ENCODE data around the gene LEKR1. TPM values are rescaled to one million over a fixed set of nuclear protein-coding genes. Genes with fewer than 3 reads are reported as not detected.
"Not testable (repeated sequence)": the region's sequence is repeated elsewhere in the genome, so short reads cannot be mapped to it uniquely, and the experiment has no call there.

Gene LEKR1
- total RNA-seq, 1 experiment from 2014 or later, result not detected

DNA sequence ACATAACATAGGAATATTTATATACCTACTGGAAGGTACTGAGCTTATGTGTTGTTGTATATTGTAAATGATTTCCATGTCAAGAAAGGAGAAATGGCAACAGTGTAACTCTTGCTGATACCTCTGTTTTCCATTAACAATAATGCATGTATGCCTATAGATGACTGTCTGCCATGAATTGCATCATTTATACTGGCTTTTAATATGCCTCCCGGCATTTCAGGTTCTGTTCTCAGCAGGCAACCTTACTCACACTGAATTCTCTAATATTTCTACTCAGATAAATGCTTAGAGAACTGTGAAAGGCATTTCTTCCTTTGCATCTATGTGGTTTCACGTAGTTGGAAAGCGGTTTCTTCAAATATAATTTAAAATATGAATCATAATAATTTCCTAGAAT is 41.8 kb downstream of the LEKR1 start:
- no peak for DNase-seq (ENCODE audit: low read depth, low spot score)
- in situ Hi-C loops (cut with HindIII; ENCODE audit: low pct_unique_long_range_greater_than_20kb, low sequenced_read_pairs), result no loop called here

DNA sequence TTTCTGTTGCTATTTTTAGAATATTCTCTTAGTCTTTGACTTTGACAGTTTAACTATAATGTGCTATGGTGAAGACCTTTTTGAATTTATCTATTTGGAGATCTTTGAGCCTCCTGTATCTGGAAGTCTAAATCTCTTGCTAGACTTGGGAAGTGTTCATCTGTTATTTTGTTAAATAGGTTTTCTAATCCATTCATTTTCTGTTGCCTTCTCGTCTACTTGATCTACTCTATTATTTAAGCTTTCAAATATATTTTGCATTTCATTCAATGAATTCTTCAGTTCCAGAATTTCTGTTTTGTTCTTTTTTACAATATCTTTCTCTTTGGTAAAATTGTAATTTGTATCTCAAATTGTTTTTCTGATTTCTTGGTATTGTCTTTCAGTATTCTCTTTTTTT is 47.8 kb downstream of the LEKR1 start:
- DNase-seq (ENCODE audit: low read depth, low spot score), result no peak
- in situ Hi-C loops (cut with HindIII; ENCODE audit: low pct_unique_long_range_greater_than_20kb, low sequenced_read_pairs), result no loop called here

DNA sequence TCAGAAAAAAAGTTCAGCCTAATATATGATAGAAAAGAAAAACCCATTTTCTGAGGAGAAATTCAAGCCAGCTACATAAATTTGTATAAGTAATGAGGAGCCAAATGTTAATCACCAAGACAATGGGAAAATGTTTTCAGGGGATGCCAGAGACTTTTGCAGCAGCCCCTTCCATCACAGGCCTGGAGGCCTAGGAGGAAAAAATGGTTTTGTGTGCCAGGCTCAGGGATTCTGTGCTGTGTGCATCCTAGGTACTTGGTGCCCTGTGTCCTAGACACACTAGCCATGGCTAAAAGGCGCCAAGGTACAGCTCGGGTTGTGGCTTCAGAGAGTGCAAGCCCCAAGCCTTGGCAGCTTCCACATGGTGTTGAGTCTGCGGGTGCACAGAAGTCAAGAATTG is 53.3 kb downstream of the LEKR1 start:
- in situ Hi-C loops (cut with HindIII; ENCODE audit: low pct_unique_long_range_greater_than_20kb, low sequenced_read_pairs); DNase-seq (ENCODE audit: low read depth, low spot score): not testable (repeated sequence)

DNA sequence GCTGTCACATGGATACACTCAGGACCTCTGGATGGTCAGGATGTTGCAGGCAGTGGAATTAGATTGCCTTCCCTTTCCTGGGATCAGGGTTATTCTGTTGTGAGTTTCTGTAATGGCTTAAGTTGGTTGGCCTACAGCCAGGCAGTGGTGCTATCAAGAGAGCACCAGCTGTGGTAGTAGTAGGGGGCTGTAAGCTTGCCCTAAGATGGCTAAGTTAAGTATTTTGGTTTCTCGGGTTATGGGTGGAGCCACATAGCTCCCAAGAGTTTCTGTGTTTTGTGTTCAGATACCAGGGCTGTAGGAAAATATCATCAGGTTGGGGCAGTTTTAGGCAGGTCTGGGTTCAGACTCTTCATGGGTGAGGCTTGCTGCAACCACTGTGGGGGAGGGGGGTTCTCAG is 59.6 kb downstream of the LEKR1 start:
- no peak for DNase-seq (ENCODE audit: low read depth, low spot score)
- in situ Hi-C loops (cut with HindIII; ENCODE audit: low pct_unique_long_range_greater_than_20kb, low sequenced_read_pairs), result no loop called here

DNA sequence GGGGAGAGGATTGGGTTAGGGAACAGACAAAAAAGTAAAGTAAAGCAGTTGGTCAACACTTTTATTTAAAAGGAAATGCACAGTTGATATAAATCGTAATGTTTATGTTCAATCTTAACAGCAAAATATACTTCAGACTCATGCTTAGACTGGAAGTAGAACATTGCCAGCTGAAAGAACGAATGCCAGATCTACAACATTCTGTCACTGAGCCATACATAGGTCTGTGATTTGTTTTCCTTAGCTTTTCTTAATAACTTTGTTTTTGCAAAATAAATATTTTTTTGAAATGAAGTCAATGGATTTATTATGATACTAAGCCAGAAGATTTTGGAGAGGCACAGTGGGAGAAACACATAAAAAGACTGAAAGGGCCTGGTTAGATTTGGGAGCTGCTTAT is 62.0 kb downstream of the LEKR1 start:
- no peak for DNase-seq (ENCODE audit: low read depth, low spot score)
- in situ Hi-C loops (cut with HindIII; ENCODE audit: low pct_unique_long_range_greater_than_20kb, low sequenced_read_pairs), result no loop called here

DNA sequence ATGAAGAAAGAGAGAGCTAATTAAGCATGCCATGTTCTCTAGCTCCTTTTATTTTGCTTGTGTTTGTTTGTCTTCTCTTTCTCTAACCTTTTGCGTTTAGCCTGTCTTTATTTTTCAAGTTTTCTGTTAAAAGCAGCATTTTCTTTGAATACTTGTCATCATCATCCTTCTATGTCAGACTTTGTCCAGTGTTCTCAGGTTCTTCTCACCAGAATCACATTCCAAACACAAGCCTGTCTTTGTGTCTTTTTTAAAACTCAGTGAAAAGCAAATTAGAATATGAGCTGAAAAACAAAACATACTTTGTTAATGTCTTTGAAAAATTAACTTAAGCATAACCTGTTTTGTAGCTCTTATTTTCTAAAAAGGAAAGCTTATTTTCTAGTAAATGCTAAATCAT is 62.4 kb downstream of the LEKR1 start:
- peak; percentile 44 for DNase-seq (ENCODE audit: low read depth, low spot score)
- in situ Hi-C loops (cut with HindIII; ENCODE audit: low pct_unique_long_range_greater_than_20kb, low sequenced_read_pairs), result no loop called here

DNA sequence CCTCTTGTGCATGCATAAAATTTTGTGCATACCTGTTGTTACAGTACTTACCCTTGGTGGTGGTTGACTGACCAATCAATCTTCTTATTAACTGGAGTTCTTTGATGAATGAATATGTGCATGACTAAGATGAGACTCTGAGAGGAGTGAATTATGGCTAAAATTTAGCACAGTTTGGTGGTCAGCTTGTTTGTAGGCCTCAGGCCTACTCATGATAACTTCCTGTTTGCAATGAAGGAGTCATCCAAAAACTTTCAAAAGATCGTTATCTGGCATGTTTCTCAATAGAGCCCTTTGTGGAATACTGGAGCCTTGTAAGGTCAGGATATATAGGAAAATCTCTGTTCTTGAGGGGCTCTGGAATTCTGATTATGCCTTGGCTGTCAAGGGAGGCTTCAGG is 66.5 kb downstream of the LEKR1 start:
- peak; percentile 84 for DNase-seq (ENCODE audit: low read depth, low spot score)
- in situ Hi-C loops (cut with HindIII; ENCODE audit: low pct_unique_long_range_greater_than_20kb, low sequenced_read_pairs), result no loop called here

DNA sequence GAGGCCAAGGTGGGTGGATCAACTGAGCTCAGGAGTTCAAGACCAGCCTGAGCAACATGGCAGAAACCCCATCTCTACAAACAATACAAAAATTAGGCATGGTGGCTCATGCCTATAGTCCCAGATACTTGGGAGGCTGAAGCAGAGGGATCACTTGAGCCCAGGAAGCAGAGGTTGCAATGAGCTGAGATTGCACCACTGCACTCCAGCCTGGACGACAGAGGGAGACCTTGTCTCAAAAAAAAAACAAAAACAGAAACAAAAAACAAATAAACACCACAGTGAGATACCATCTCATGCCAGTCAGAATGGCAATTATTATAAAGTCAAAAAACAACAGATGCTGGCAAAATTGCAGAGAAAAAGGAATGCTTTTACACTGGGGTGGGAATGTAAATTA is 69.2 kb downstream of the LEKR1 start:
- in situ Hi-C loops (cut with HindIII; ENCODE audit: low pct_unique_long_range_greater_than_20kb, low sequenced_read_pairs); DNase-seq (ENCODE audit: low read depth, low spot score): not testable (repeated sequence)

DNA sequence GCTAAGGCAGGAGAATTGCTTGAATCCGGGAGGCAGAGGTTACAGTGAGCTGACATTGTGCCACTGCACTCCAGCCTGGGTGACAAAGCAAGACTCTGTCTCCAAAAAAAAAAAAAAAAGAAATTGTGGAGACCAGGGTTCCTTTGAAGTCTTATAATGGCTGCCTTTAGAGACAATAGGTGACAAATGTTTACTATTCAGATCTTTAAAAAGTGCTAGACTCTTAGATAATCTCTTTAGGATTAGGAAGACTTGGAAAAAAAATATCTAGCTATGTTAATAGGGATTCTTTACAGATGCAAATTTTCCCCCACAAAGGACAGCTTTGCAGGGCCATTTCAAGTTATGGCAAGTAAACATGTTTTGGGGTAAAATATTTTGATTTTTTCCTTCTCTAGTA is 71.7 kb downstream of the LEKR1 start:
- DNase-seq (ENCODE audit: low read depth, low spot score); in situ Hi-C loops (cut with HindIII; ENCODE audit: low pct_unique_long_range_greater_than_20kb, low sequenced_read_pairs): not testable (repeated sequence)

DNA sequence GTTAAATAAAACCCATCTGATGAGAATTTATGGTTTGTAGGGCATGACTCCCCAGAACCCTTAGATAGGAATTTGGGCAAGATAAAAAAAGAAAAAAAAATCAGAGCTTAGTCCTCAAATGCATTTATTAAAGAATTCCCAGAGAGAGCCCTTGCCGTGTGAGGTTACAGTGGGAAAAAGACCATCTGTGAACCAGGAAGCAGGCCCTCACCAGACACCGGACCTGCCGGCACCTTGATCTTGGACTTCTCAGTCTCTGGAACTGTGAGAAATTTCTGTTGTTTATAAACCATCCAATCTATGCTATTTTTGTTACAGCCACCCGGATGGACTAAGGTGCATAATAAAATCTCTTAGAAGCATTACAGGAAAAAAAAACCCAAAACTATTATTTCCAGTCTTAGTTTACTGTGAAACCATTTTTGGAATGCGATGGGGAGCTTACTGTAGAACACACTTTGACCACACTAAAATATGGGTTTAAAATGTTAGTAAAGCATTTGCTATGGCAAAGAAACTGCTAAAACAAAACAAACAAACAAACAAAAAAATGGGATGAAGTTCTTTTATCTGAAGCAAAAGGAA is 72.2 kb downstream of the LEKR1 start:
- DNase-seq (ENCODE audit: low read depth, low spot score), result no peak
- in situ Hi-C loops (cut with HindIII; ENCODE audit: low pct_unique_long_range_greater_than_20kb, low sequenced_read_pairs), result no loop called here

DNA sequence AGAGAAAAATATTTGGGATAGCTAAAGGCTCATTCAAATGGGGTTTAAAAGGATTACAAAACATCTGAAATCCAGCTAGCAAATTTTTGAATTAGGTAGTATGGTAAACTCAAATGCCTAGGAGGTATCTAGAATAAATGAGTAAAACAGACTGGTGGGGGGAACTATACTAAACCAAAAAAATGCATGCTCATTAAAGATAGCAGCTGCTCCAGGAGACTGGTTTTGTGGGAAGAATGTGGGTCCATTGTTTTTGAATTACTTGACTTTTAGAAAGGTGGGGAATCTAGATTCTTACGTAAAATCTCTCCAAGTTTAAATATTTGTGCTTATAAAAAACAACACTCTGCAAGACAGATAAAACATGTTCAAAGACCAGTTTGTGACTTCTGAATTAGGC is 73.8 kb downstream of the LEKR1 start:
- DNase-seq (ENCODE audit: low read depth, low spot score), result no peak

DNA sequence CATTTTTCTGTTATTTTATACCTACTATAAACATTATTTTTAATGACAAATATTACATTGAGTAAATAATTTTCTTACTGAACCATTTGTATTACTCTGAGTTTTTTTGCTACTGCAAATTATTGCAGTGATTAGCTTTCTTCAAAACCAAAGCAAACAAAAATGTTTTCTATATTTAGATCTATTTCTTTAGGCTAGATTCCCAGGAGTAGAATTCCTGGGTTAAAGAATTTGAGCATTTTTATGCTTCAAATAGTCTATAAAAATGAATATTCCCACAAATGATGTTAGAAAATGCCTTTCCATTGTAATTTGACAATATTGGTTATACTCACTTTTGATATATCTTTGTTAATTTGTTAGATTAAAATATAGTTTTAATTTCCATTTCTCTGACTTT is 76.8 kb downstream of the LEKR1 start:
- in situ Hi-C loops (cut with HindIII; ENCODE audit: low pct_unique_long_range_greater_than_20kb, low sequenced_read_pairs), result no loop called here
- DNase-seq (ENCODE audit: low read depth, low spot score), result no peak

More for the DNA sequence above, 73.8 kb downstream of the LEKR1 start:
- in situ Hi-C loops (cut with HindIII; ENCODE audit: low pct_unique_long_range_greater_than_20kb, low sequenced_read_pairs), result no loop called here

DNA sequence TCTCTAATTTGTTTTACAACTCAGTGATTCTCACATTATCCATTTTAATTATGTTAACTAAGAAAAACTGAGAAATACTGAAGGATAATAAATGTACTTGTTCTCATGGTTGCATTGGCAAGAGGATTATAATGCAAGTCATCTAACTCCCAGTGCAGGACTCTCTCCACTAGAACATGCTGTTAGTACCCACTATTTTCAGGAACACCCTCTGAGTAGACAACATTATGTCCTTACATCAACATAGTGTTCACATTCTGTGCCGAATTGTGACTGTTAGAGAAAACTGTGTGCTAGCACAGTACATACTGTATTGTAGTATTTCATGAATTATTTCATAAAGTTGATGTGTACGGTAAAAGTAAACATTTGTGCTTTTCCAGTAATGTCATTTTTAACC is 80.1 kb downstream of the LEKR1 start:
- in situ Hi-C loops (cut with HindIII; ENCODE audit: low pct_unique_long_range_greater_than_20kb, low sequenced_read_pairs), result no loop called here

DNA sequence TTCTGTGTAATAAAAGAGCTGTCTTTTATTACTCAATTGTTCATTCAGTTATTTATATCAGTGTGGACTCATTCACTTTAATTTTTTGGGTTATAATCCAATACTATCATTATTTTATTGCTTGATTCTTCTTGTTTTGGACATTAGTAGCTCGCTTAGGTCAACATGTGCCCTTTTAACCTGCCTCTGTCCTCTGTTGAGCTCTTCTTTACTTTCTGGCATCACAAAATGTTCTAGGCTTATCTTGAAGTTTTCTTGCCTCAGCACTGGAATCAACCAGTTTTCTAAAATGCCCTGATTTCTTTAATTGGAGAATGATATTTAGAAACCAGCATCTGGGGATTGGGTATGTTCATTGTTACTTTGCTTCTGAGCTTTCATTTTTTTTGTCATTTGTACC is 82.2 kb downstream of the LEKR1 start:
- no peak for DNase-seq (ENCODE audit: low read depth, low spot score)
- in situ Hi-C loops (cut with HindIII; ENCODE audit: low pct_unique_long_range_greater_than_20kb, low sequenced_read_pairs), result no loop called here

More for the DNA sequence above, 80.1 kb downstream of the LEKR1 start:
- no peak for DNase-seq (ENCODE audit: low read depth, low spot score)

DNA sequence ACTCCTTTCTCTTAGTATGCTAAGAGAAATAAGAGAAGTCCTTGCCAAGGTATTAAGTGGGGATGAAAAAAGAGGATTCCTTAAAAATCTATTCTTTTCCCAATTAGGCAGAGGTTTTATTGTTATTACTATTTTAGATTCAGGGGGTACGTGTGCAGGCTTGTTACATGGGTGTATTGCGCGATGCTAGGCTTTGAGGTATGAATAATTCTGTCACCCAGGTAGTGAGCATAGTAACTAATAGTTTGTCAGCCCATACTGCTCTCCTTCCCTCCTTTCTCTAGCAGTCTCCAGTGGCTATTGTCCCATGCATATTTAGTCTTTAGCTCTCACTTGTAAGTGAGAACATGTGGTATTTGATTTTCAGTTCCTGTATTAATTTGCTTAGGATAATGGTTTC is 83.9 kb downstream of the LEKR1 start:
- in situ Hi-C loops (cut with HindIII; ENCODE audit: low pct_unique_long_range_greater_than_20kb, low sequenced_read_pairs), result no loop called here
- DNase-seq (ENCODE audit: low read depth, low spot score), result no peak

DNA sequence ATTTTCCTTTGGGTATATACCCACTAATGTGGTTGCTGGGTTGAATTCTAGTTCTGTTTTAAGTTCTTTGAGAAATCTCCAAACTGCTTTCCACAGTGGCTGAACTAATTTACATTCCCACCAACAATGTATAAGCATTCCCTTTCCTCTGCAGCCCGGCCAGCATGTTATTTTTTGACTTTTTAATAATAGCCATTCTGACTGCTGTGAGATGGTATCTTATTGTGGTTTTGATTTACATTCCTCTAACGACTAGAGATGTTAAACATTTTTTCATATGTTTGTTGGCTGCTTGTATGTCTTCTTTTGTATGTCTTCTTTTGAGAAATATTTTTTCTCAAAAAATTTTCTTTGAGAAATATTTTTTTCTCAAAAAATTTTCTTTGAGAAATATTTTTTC is 84.7 kb downstream of the LEKR1 start:
- in situ Hi-C loops (cut with HindIII; ENCODE audit: low pct_unique_long_range_greater_than_20kb, low sequenced_read_pairs); DNase-seq (ENCODE audit: low read depth, low spot score): not testable (repeated sequence)

DNA sequence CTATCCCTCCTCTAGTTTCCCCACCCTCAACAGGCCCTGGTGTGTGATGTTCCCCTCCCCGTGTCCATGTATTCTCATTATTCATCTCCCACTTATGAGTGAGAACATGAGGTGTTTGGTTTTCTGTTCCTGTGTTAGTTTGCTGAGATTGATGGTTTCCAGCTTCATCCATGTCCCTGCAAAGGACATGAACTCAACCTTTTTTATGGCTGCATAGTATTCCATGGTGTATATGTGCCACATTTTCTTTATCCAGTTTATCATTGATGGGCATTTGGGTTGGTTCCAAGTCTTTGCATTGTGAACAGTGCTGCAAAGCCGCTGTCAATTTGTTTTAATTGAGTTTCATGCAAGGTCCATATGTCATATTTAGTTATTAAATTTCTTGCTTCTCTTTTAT is 88.1 kb downstream of the LEKR1 start:
- in situ Hi-C loops (cut with HindIII; ENCODE audit: low pct_unique_long_range_greater_than_20kb, low sequenced_read_pairs); DNase-seq (ENCODE audit: low read depth, low spot score): not testable (repeated sequence)

DNA sequence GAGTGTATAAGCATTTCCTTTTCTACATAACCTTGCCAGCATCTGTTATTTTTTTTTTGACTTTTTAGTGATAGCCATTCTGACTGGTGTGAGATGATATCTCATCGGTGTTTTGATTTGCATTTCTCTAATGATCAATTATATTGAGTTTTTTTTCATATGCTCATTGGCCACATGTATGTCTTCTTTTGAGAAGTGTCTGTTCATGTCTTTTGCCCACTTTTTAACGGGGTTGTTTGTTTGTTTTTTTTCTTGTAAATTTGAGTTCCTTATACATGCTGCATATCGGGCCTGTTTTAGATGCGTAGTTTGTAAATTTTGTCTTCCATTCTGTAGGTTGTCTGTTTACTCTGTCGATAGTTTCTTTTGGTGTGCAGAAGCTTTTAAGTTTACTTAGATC is 89.2 kb downstream of the LEKR1 start:
- no peak for DNase-seq (ENCODE audit: low read depth, low spot score)
- in situ Hi-C loops (cut with HindIII; ENCODE audit: low pct_unique_long_range_greater_than_20kb, low sequenced_read_pairs), result no loop called here

DNA sequence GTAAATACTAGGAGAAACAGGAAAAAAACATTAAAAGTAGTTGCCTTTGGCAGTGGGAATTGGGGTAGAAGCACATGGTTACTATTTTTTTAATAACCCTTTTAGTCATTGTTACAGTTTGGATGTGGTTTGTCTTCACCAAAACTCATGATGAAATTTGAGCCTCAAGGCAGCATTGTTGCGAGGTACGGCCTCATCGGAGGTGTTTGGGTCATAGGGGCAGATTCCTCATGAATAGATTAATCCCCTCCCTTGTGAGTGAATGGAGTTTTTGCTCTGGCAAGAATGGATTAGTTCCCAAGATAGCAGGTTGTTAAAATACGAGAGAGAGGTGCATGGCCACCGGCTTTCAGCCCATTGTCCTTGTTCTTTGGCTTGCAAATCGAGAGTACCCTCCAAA is 92.6 kb downstream of the LEKR1 start:
- no peak for DNase-seq (ENCODE audit: low read depth, low spot score)
- in situ Hi-C loops (cut with HindIII; ENCODE audit: low pct_unique_long_range_greater_than_20kb, low sequenced_read_pairs), result no loop called here

DNA sequence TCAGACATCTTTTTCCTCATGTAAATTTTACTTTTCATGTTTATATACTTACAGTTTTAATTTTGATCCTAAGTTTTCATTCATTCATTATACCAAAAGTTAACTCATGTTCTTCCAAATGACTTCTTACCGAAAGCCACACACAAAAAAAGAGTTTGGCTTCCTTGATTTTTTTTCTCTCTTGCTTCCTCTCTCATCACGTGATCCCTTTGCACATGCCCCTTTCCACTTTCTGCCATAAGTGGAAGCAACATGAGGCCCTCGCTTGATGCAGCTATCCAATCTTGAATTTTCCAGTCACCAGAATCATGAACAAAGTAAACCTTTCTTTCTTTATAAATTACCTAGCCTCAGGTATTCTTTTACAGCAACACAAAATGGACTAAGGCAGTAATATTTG is 93.7 kb downstream of the LEKR1 start:
- in situ Hi-C loops (cut with HindIII; ENCODE audit: low pct_unique_long_range_greater_than_20kb, low sequenced_read_pairs), result no loop called here
- DNase-seq (ENCODE audit: low read depth, low spot score), result no peak
